IPS-NIHi7 (cell line): Measurements from ENCODE around the gene ZNHIT3.
"Not testable (repeated sequence)": the region's sequence is repeated elsewhere in the genome, so short reads cannot be mapped to it uniquely, and the experiment has no call there.

Experiments used
- DNase-seq: peaks from one replicate; pipeline ENCODE4 v3.0.0; 2012; ENCODE audit warnings: mixed read lengths; ENCODE audit errors: extremely low spot score

ZNHIT3 gene

DNA sequence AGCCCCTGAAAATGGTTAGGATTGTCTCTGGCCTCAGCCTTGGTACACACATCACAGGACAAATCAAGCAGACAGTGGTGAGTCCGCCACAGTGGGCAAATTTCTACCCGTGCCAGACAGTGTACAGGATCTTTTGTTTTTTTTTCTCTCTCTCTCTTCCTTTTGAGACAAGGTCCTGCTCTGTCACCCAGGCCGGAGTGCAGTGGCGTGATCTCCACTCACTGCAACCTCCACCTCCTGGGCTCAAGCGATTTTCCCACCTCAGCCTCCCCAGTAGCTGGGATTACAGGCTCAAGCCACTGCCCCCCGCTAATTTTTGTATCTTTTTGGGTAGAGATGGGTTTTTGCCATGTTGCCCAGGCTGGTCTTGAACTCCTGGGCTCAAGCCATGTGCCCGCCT is 2.5 kb upstream of the ZNHIT3 start:
- not testable (repeated sequence) for DNase-seq

DNA sequence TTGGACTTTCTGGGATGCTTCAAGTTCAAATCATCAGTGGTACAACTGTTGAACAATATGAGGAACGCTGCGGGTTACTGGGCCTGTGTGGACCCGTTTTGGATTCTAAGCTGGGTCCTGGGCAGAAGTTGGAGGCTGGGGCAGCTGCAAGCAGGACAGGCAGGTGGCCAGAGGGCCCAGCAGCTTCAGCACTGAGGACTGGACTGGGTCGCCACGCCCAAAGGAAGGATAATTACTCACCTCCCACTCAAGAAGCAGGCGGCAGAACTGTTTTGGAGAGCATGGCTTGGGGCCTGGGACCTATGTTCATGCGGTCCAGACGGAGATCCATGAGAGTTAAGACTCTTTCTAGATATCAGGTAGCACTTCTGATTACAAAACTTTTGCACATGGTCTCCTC is 1.5 kb upstream of the ZNHIT3 start:
- DNase-seq = no peak

DNA sequence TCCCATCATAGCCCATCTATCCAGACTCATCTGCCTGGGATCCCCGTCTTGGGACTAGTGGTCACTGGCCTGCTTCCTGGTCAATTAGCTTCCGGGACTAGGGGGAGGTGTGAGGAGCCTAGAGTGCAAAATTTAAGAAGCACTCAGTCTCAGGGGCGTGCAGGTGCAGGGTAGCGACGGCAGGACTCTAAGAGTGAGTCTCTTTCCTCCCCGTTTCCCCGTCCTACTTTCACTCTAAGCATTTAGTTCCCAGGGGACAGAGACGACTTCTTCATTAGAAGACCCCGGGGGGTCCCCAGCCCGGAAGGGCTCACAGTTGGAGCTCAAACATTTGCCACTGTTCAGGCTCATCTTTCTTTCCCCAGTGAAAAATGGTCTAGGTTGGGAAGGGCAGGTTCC is 677 bp upstream of the ZNHIT3 start:
- DNase-seq = no peak

DNA sequence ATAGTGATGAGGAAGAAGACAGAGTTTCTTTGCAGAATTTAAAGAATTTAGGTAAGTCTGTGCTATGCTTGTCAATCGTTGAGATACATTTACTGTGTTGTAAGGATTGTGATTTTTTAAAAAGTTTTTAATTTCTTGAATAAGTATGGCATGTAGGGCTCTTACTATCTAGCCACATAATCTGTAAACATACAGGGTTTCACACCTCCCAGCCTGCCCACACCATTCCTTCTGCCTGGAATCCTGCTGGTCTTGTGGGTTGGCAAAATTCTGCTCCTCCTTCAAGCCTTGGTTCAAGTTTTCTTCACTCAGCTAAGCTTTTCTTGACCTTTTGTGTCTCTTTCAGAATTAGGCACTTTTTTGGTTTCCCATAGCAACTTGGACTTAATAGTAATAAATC is 7.5 kb downstream of the ZNHIT3 start:
- DNase-seq = no peak

DNA sequence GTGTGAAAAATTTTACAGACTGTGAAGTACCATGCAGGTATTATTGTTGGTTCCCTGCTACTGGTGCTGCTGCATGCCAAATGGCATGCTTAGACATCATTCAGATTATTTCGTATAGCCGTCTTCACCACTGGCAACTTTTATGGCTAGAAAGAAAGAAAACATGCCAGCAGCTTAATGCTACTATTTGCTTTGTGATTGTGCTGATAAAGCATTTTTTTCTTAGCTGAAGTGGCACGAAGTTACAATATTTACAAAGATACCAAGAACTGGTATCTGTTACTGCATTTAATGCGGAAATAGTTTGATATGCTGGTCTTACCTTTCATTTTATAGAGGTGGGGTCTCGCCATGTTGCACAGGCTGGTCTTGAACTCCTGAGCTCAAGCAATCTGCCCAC is 8.2 kb downstream of the ZNHIT3 start:
- DNase-seq = no peak

DNA sequence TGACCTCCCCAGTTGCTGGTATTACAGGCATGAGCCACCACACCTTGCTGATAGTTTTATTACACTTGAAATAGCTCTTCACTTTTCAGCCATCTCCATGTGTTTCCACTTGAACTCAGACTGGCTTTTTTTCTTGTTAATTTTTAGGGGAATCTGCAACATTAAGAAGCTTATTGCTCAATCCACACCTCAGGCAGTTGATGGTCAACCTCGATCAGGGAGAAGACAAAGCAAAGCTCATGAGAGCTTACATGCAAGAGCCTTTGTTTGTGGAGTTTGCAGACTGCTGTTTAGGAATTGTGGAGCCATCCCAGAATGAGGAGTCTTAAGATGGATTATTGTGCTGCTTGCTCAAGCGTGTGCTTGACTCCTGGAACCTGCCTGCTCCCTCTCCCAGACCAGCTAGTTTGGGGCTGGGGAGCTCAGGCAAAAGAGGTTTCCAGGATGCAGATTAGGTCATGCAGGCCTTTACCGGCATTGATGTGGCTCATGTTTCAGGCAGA is 8.6 kb downstream of the ZNHIT3 start:
- DNase-seq = no peak

DNA sequence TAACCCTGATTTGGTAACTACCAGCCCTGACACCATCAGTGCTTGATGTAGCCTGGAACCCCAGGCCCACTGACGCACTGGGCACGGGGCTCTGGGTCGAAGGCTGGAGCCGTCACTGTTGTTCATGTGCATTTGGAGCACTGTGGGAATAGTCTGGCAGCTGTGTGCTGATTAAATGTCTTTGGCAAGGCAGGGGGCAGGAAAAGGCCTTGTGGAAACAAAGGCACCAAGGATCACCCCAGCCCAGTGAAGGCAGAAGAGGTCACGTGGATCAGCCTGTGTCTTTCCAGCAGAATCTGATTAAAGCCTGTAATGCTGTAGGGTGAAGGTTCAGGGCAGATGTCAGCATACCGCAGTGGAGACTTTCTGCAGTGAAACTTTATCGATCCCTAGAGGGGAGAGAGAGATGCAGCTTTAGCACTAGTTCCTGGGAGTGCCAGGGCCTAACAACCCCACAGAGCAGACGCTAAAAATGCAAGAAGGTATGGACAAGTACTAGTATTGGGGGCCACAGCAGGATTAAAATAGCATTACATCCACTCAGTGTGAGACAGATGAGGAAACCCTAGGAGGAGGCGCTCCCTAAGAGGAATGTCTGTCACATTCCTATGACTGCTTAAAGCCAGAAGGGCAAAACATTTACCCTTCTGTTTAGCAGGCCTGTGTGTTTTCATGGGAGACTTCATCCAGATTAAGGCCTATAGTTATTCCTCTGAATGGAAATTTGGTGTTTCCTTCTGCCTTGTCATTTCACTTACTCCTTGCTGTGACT is 9.7 kb downstream of the ZNHIT3 start:
- peak; percentile 1 for DNase-seq

DNA sequence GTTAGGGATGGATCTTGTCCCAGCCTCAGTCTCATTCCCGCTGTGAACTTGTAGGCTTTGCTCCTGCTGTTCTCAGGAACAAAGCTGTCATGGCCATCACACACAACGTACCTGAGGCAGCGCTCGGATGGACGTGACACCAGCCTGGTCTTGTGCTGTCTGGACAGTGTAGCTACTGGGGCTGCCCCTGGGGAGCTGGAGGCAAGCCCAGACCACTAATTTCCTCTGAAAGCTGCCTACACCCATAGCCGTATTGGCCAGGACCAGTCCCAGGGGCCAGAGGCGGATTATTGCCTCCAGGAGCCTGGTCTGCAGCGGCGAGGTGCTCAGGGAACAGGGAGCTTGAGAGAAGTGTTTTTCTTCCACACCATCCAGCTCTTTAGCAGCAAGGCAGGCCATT is 11.7 kb downstream of the ZNHIT3 start:
- DNase-seq = peak; percentile 2

DNA sequence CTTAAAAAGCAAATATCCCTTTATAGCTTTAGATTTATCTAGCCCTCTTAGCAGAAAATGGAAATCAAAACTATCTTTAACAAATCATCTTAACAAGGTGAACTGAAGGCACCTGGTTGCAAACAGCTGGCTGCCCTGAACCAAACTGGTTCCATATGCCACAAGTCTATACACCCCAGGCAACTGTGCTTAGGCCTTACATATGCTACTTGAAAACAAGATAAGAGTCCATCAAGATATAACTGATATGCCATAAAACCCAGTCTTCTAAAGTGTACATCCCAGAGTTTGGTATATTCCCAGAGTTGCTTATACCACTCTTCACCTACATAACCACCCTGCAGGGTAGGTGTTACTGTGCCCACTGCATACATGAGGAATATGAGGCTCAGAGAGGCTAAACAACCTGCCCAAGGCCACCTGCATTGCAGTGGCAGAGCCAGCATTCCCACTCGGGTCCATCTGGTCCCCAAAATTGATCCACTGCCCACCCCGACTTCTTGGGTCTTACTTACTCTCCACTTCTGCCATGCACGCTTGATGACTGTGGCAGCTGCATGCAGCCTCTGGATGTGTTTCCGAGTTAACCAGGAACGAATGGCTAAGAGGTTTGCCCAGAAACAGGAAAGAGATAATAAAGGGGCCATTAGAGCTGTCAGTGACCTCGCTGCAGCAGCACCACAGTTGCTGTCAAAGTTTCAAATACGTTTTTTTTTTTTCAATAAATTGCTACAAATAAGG is 12.2 kb downstream of the ZNHIT3 start:
- peak; percentile 3 for DNase-seq

DNA sequence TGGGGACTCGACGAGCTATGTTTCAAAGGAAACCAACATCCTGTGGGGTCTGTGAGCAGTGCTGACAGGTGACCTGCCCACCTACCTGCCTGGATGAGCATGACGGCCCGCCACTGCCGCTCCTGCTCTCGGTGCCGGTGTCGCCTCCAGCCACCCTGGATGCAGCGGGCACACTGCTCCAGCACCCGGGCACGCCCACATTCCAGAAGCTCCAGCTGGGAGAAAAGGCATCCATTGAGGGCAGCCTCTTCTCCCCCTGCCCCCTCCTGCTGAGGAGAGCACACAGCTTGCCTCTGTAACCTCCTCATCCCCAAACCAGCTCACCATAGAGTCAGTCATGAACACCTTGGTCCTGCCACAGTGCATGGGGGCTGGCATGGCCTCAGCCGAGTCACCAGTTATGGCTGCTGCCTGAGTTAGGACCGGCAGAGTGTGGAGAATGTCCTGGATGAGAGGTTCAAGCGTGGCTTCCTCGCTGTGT is 14.3 kb downstream of the ZNHIT3 start:
- peak; percentile 6 for DNase-seq

DNA sequence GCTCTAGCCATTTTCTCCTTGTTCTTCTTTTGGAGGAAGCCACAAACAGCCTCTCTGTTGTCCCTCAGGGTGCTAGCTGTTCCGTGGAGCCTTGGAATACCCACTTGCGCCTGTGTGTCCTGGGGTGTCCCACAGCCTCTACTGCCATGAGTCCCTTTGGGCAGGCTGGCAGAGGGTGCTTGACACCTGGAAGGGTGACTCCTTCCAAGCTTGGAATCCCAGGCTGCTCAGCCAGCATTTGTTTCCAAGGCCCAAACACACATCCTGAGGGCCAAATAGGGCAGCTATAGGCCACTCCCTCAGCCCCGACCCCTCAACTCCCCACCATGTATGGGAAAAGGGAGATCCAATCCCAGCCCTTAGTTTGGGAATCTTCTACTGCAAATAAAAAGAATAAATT is 14.9 kb downstream of the ZNHIT3 start:
- peak; percentile 4 for DNase-seq

DNA sequence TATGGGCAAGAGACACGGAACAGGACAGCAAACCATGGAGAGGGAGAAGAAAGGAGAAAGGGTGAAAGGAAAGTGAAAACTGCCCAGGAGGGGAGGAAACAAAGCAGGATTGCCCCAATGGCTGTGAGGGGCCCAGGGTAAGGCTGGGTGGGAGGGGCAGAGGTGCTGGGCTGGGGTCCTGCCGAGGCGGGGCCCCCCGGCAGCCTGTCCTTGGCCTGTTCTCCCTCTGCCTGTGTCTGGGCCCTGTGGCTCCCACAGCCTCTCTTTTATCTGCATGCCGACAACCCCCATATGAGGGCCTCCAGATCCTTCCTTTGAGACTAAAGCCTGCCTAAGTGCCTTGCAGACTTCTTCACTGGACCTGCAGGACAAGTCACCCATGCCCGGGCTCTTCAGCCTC is 15.5 kb downstream of the ZNHIT3 start:
- DNase-seq = peak; percentile 8

DNA sequence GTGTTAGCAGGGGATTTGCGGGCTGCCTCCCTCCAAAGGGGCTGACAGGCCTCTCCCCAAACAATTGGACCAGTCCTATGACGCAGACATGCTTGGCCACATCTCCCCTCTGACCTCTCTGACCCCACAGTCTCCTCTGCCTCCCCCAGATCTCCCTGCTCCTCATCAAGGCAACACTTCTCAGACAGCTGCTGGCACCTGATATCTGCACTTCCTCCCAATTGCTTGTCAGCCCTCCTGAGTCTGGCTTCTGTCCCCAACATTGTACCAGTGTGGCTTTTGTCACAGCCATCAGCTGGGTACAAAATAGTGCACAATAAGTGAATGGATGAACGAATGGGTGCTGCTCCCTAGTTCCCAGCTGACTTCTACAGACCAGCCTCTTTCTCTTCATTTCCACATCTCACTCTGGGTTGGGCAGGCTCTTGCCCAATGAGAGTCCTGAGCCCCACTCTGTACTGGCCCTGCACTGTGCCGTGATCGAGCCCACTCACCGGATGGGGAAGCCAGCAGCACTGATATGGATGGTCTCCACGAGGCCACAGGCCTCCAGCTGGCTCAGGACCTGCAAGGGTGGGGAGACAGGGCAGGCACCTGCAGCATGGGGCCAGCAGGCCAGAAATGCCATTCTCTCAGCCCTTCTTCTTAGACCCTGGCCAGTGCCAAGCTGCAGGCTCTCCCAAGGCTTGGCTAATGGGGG is 17.1 kb downstream of the ZNHIT3 start:
- DNase-seq = no peak

DNA sequence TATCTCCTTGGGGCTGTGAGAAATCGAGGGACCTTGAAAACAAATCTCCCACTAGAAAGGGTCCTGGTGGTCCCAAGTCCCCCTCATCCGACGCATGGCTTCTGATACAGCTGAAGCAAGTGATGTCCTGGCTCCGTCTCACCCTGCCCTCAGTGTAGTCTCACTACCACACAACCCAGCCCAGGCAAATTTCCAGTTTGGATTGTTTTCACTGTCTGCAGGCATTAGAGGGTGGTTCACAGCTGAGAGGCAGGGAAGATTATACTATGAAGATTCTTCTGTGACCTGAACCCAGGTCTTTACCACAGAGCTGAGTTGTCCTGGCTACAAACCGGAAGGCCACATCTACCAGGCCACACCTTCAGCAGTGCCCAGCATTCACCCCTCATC is 17.7 kb downstream of the ZNHIT3 start:
- no peak for DNase-seq

DNA sequence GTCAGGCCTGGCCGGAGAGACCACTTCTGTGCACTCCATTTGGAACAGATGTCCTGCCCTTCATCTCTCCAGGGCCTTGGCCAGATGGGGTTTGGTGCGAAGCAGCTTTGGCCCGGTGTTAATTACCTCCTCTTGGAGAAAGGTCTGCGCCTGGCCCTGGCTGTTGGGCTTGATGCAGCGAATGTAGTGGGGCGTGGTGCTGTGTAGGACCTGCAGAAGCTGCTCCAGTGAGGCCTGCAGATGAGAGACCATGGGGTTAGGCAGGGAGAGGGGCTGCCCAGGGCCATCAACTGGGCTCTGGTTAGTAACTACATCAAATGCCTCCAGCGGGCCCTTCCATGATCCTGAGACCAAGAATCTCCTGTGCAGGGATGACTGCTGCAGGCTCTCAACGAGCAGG is 18.7 kb downstream of the ZNHIT3 start:
- no peak for DNase-seq

DNA sequence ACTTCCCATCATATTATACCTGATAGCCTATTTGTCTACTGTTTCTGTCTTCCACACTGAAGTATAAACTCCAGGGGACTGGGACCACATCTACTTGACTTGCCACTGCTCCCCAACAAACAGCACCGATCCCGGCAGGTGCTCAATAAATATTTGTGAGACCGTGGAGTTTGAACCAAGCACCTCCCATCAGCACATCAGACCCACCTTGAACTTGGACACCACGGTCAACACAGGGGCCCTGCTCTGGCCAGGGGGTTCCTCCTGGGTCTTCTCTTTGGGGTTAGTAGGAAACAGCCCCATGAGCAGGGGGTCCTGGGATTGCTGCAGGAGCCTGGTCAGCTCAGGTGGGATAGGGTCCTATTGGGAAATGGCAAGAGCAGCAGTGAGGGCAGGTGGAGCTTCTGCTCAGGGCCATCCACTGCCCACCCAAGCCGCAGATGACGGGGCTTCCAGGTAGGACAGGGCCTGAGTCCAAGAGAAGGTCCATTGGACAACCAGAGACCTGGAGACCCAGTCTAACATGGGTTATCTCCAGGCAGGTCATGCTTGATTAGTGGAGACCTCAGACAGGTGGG is 19.9 kb downstream of the ZNHIT3 start:
- DNase-seq = no peak

DNA sequence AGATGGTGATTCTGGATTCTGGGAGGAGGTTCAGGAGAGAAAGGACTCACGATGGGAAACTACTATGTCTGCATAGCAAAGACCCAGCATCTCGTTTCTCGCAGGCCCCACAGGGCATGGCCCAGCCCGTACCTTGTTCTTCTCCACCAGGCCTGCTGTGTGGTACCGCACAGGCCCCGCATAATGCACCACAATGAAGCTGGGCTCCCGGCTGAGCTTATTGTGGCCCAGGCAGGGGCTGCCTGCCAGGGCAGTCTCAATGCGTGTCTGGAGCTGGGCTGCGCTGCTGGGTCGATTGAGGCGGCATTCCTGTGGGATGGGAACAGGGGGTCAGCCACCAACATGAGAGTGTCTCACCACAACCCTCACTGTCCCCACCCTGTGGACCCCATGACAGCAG is 20.4 kb downstream of the ZNHIT3 start:
- DNase-seq = no peak

DNA sequence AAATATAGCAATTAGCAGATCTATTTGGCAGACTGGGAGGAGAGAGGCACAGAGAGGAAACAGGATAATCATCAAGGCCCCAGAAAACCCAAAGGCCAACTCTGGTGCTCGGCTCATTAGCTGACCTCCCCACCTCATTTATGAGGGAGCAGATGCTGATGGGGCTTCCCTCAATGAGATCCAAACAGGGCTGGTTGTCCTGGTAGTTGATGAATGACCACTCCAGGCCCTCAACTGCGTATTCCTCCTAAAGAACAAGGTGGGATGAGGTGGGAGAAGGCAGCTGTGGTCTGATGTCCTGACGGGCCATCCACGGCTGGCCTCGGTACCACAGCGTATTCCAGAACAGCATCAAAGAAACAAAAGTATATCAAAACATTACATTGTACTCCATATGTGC is 20.8 kb downstream of the ZNHIT3 start:
- DNase-seq = no peak

DNA sequence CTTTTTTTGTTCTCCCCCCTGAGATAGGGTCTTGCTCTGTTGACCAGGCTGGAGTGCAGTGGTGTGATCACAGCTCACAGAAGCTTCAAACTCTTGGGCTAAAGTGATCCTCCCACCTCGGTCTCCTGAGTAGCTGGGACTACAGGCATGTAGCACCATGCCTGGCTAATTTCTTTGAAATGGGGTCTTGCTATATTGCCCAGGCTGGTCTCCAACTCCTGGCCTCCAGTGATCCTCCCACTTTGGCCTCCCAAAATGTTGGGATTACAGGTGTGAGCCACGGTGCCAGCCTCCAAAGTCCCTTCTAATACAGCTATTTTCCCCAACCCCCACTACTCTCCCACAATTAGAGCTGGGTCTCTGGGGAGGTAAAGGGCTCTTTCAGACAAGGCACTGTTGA is 22.0 kb downstream of the ZNHIT3 start:
- not testable (repeated sequence) for DNase-seq

DNA sequence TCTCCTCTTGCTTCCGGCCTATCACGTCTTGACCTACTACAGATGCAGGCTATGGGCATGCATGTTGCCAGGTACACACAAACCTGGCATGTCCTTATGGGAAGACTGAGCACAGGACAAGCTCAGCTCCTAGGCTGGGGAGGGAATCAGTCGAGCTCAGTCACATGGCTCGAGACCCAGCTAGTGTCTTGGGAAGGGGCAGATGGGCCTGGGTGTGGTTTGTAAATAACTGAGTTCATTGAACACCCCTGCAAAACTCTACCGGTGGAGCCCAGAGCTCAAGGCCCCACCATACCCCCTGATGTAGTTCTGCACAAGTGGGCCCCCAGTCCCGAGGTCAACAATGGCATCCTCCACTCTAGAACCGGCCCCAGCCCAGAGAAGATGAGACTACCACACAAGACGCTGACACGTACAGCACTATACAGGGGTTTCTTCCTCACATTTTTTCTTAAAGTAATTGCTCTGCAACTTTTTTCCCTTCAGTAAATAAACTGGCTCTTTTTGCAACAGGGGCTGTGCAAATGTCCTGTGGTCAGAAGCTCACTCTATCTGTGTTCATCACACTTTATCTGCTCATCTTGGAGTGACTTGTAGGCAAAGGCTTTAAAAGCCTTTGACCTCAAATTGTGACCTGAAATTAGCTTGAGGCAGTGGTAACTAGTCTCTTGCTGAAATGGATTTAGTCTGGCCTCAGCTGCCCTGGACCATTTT is 22.9 kb downstream of the ZNHIT3 start:
- no peak for DNase-seq

DNA sequence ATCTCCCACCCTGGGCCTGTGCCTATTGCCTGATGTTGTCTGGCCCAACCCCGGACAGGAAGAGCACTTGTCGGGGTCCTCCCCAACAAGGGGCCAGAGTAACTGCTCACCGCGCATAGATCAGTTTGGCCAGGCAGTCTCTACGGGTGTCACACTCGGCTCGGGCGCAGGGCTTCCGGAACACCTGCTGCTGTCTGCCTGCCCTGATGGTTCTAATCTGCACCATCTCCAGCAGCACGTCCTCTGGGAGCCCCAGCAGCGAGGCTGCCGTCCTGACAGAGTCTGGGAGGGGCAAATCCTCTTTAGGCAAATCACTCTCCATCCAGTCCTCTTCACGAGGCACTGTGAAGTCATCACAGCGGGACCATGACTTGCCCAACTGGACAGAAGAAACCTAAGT is 24.2 kb downstream of the ZNHIT3 start:
- no peak for DNase-seq
